Measurements from ENCODE around the gene NOM1. TPM values are rescaled to one million over a fixed set of nuclear protein-coding genes. Genes with fewer than 3 reads are reported as not detected.

NOM1 gene
- total RNA-seq, 2 experiments from 2014 or later = 33.4 to 35.6 TPM

DNA sequence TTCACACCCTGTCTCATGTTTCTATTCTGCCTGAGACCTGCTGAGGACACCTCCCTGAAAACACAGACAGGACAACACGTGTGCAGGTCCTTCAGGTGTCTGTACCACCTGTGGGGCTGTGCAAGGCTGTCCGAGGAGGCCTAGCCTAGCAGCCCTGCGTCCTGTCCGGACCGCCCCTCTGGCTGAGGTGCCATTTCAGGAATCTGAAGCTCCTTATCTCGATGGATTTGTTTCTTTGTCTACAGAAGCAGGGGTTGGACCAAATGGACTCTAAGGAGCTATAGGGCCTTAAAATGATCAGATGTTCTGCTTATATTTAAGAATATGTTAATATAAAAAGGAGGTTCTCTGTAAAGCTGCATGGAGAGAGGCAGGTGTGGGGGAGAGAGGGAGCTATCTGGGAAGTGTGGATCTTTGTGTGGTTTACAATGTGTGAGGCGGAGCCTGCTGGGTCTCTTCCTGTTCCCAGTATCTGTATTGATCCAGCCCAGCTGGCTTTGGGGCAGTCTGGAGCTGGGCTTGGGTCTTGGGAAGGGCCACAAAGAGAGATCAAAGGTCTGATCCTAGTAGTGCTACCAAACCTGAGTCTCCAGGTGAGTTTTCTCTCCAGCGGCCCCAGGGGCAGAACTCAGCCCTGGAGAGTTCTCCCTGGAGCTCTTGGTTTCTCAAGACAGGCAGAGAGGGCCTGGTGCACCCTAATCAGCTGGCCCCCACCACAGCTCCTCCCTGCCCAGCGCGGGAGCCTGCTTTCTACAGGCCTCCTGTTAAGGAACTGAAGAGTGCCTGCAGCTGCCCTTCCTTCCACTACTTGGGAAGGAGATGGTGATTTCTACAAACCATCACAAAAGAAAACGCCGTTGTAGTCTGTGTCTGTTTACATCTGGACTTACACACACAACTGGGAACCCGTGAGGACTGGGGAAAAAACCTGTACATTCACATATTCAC is 64.4 kb downstream of the NOM1 start:
- CTCF ChIA-PET = interaction anchor here (0.6 kb wide), 1 partner anchor 1138 kb away, joined by 3 read pairs; no protein-coding TSS in a partner anchor
- POLR2A ChIA-PET = no interaction called here

- ChIA-PET CTCF (no interaction called here), POLR2A (no interaction called here)
Measured at GRCh38 chr7:157014635-157015555, 65.4 kb downstream of the NOM1 start.

DNA sequence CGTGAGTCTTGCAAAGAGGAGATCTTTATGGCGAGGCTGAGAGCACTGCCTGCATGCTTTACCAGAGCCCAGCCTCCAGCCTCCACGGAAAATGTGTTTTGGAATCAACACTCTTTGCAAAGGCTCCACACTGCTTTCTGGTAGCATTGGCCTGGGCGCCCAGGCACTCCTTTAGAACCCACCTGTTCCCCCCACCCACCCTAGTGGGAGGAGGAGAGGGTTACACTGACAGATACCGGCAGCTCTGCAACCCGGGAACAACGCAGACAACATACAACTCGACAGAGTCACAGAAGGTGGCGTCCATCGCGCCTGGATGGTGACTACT is 66.5 kb downstream of the NOM1 start:
- ChIA-PET CTCF (no interaction called here), POLR2A (no interaction called here)

- ChIA-PET CTCF (no interaction called here), POLR2A (no interaction called here)
Measured at GRCh38 chr7:157016352-157017041, 67.0 kb downstream of the NOM1 start.

DNA sequence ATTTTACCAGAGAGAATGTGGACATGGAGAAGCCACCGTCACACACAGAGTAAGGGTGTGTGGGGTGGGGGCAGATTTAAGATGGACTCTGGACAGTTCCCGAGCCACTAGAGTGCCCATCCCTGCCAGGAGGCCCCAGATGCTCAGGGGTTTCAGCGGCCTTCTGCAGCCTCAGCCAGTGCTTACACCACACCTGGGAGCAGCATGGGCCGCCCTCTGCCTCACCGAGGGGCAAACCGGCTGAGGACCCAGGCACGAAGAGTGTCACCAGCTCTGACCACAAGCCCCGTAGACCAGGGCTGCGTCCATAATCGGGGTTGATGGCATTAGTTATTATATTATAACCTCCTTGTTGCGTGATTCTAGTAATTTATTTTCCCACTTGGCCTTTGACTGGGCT is 67.6 kb downstream of the NOM1 start:
- CTCF ChIA-PET = no interaction called here
- POLR2A ChIA-PET = no interaction called here

DNA sequence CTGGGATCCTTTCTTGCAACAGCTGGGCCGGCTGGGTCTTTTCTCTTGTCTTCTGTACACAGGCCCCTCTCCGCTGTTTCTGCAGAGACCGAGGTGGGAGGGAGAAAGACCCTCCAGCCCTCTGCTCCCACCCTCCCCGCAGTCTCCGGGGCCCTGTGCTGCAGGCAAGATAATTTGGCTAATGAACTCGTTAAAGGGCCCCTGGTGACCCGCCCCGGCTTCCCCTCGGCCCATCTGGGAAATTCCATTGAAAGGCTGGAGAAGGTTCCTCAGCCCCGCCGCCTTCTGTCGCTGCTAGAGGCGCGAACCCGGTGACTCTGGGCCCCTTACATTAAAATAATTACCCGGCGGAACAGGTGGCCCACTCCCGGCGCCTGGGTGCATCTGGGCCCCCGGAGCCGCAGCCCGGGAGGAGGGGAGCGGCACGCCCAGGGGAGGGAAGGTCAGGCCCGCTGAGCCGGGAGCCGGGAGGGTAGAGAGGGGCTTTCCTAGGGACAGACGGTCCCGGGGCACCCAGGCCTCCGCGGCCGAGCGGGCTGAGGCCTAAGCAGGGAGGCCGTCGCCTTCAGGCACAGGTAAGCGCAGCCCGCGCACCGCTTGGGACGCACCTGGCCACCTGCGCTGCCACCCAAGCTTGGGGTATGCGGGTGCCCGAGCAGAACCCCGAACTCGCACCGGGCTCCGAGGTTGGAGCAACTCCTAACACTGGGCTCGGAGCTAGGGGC is 68.3 kb downstream of the NOM1 start:
- CTCF ChIA-PET = no interaction called here

GRCh38 chr7:157018328-157018996 is 69.0 kb downstream of the NOM1 start:
- POLR2A ChIA-PET = no interaction called here

More for the DNA sequence above, 68.3 kb downstream of the NOM1 start:
- POLR2A ChIA-PET = no interaction called here

GRCh38 chr7:157018997-157019608 is 69.6 kb downstream of the NOM1 start:
- ChIA-PET POLR2A (no interaction called here), CTCF (interaction anchor here (0.8 kb wide), 1 partner anchor 70 kb away, joined by 3 read pairs; the partner anchor contains the start of gene NOM1)

More at GRCh38 chr7:157018328-157018996, 69.0 kb downstream of the NOM1 start:
- CTCF ChIA-PET = interaction anchor here (0.8 kb wide), 1 partner anchor 69 kb away, joined by 3 read pairs; the partner anchor contains the start of gene NOM1

DNA sequence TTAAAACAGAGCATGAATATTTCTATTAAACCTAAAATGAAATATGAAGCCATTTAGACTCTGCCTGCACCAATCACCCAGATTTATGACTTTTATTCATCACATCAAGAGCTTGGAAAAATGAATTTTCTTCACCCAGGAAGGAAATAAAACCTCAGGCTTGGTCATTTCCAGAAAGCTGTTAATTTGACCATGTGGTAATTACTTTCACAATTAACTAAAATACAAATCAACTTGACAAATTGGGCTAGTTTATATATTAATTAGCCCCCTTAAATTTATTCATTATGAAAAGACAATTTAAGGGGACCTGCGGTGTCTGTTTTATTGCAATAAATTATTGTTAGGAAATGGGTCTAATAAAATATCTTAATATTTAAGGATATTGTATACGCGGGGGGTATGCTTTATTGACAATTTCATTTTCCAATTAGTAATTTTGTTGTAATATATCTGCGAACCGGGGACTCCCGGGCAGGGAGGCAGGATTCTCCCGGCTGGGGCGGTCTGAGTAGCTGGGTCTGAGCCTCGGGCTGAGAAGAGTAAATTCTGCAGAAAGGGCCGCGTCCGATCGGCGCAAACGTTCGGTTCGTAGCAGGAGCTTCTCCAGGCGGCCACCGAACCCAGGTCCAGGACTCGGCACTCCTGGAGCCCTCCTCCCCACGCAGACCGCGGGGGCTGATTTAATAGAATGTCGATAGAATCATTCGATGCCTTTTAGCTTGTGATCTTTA is 70.4 kb downstream of the NOM1 start:
- CTCF ChIA-PET = no interaction called here

DNA sequence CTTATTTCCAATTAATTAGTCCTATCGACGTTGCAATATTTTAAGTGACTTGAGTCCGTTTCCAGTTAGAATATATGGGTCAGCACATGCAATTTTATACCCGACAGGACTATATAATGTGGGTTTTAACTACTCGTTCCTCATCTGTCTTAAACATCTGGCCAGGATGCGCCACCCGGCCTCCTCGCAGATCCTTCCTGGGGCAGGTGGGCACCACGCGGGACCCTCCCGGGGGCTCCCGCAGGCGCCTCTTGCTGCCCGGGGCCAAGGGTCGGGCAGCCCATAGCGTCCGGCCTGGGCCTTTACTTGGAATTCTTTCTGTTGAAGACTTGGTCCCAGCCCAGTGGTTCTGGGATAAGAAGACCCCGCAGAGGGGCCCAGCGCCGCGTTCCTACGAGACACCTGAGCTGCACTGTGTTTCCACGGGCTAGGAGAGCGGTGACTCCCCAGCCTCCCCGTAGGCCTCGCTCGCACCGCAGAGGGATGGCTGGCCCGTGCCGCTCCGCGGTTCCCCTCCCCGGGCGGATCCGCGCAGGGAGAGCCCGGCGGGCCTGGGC is 71.1 kb downstream of the NOM1 start:
- CTCF ChIA-PET = no interaction called here
- POLR2A ChIA-PET = interaction anchor here (0.7 kb wide), 1 partner anchor 108 kb away, joined by 3 read pairs; no protein-coding TSS in a partner anchor

More for the DNA sequence above, 70.4 kb downstream of the NOM1 start:
- POLR2A ChIA-PET = interaction anchor here (0.7 kb wide), 1 partner anchor 109 kb away, joined by 3 read pairs; no protein-coding TSS in a partner anchor

- CTCF ChIA-PET = no interaction called here
Measured at GRCh38 chr7:157021071-157021870, 71.8 kb downstream of the NOM1 start.

GRCh38 chr7:157021871-157022680 is 72.6 kb downstream of the NOM1 start:
- ChIA-PET CTCF (no interaction called here), POLR2A (no interaction called here)

More at GRCh38 chr7:157021071-157021870, 71.8 kb downstream of the NOM1 start:
- POLR2A ChIA-PET = no interaction called here
